ENCODE results near the gene MIP.

DNA sequence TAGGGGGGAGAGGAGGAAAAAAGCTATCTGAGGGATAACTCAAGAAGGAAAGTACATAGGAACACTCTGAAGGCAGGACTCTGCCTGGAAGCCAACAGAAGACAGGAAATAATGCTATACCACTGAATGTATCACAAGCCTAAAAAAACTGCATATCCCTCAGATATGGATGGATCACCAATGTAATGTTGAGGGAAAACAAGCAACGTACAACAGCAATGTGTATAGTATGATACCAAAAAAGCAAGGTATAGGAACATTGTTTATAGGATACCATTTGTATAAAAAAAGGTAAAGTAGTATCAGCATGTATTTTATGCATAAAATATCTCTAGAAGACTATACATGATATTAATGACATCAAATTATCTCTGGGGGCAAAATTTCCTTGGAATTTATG is 30.1 kb upstream of the MIP start:
- TF ChIP-seq CTCF (IDR thresholded peaks at IDR 0.05) (no peak), EP300 (IDR thresholded peaks at IDR 0.05) (no peak), POLR2A (IDR thresholded peaks at IDR 0.05; ENCODE audit: low read depth) (no peak), POLR2AphosphoS5 (IDR thresholded peaks at IDR 0.05) (no peak)
